GM19372 (cell line): ENCODE measurements around the gene MESP2.
"Not testable (repeated sequence)": the region's sequence is repeated elsewhere in the genome, so short reads cannot be mapped to it uniquely, and the experiment has no call there.

ENCODE experiments used
- ATAC-seq: cut with Tn5 transposase; IDR thresholded peaks from one replicate; pipeline ENCODE4 v1.9.1; 2021; ENCODE audit warnings: mild to moderate bottlenecking, low read depth, moderate library complexity; ENCODE audit not compliant: unreplicated experiment

MESP2 gene

DNA sequence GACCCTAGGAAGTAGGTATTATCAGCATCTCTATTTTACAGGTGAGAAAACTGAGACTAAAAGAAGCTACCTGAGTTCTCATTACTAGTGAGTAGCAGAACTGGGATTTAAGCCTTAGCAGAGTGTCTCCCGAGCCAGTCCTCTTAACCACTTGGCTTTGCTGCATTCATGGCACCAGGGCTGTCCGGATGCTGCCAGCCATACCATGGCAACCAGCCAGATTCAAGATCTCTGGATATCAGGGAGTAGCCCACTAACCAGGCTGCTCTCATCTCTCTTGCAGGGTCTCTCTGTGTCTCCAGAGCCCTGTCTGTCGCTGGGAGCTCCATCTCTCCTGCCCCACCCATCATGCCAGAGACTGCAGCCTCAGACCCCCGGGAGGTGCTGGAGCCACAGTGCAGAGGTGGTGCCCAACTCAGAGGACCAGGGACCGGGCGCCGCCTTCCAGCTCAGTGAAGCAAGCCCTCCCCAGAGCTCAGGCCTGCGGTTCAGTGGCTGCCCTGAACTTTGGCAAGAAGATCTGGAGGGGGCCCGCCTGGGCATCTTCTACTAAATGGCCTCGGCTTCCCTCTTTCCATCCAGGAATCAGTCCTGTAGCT, 1.7 kb downstream of the MESP2 start:
- ATAC-seq = no peak

DNA sequence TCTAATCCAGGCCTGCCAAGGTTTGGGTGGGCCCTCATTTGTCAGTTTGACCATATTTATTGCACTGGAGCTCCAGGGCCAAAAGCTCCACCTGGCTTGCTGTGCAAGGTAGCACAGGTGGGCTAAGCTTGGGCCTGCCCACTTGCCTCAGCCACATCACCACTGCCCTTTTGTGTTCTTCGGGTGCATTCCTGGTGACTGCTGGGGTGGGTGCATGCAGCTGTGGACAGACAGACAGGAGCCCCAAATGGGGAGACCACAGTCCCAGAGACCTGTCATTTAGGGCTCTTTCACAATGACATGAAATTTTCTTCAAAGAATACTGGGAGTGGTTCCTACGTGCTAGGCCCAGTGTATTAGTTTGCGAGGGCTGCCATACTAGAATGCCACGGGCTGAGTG, 2.7 kb downstream of the MESP2 start:
- no peak for ATAC-seq

DNA sequence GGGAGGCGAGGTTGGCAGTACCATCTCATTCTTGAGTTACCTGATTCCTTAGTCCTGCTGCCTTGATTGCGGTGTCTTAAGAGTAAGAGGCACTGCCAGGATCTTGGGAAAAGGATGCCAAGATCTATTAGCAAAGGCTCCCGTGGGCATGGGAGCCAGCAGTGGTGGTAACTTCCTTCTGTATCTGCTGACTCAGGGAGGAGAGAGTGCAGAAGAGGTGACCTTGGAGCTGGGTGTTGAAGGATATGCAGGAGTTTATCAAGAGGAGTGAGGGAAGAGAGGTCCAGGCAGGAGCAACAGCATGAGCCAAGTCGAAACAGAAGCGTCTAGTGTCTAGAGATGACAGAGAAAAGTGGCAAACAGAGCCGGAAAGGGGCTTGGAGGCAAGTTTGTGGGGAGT, 4.5 kb downstream of the MESP2 start:
- ATAC-seq = no peak

DNA sequence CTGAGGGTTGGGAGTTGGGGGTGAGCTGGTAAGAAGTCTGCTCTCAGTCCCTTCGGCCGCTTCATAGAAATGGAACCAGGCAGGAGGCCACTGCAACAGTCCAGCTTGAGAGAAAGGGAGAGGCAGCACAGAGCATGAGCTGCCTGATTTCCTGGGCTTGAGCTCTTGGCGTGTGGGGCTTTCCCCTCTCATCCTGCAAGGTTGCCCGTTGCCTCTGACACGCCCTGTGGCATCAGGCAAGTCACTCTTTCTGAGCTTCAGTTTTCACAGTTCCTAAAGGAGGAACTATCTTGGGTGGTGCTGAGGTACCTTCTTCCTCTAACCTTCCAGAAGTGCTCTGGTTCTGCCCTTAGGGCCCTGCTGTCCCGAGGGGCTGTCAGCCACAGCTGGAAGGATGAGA, 4.9 kb downstream of the MESP2 start:
- ATAC-seq = no peak

DNA sequence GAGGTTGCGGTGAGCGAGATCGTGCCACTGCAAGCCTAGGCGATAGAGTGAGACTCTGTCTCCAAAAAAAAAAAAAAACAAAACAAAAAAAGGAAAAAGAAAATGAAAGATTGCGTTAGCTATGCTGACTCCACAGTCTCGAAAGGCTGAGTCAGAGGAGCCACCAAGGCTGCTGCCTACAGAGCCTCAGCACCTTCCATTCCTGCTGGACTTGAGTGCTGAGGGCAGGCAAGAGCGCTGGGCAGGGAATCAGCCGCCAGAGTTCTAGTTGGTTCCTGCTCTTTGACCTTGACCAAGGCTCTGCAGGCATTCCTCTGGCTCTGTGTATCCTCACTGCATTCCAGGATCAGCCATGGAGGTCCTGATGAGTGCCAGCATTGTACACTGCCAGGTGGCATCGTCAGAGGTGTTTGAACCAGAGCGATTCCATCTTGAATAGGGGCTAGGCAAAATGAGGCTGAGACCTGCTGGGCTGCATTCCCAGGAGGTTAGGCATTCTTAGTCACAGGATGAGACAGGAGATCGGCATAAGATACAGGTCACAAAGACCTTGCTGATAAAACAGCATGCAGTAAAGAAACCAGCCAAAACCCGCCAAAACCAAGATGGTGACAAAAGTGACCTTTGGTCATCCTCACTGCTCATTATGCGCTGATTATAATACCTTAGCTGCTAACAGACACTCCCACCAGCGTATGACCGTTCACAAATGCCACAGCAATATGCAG, 5.9 kb downstream of the MESP2 start:
- ATAC-seq = no peak

DNA sequence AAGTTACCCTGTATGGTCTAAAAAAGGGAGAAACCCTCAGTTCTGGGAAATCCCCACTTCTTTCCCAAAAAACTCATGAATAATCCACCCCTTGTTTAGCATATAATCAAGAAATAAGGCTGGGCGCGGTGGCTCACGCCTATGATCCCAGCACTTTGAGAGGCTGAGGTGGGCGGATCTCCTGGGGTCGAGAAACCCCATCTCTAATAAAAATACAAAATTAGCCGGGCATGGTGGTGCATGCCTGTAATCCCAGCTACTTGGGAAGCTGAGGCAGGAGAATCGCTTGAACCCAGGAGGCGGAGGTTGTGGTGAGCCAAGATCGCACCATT, 6.5 kb downstream of the MESP2 start:
- not testable (repeated sequence) for ATAC-seq

DNA sequence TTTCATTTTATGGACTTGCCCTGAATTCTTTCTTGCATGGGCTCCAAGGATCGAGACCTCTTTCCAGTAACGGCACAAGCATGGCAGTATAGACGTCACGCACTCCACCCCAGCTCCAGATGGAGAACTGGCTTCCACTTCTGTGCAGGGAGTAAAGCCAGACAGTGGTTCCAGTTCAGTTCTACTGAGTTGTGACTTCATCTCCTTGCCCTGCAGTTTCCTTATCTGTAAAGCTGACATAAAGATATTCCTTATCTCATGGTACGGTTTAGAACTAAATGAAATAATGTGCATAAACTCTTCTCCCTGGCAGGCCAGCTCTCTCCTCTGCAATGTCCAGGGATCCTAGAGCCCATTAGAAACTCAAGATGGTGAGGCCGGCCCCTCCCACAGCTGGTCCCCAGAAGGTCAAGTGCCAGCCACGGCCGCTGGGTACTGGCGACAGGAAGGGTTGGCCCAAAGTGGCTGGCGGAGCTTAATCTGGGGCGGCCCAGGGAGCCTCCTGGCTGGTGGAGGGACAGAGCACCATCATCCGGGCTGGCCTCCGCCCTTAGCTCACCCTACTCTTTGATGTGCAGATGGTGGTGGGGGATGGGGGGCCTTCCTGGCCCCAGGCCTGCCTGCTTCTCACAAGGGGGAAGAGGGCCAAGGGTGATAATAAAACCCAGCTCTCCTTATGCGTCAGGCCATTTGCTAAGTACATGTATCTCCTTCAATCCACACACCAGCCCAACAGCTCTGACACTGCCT, 7.2 kb downstream of the MESP2 start:
- ATAC-seq = no peak

DNA sequence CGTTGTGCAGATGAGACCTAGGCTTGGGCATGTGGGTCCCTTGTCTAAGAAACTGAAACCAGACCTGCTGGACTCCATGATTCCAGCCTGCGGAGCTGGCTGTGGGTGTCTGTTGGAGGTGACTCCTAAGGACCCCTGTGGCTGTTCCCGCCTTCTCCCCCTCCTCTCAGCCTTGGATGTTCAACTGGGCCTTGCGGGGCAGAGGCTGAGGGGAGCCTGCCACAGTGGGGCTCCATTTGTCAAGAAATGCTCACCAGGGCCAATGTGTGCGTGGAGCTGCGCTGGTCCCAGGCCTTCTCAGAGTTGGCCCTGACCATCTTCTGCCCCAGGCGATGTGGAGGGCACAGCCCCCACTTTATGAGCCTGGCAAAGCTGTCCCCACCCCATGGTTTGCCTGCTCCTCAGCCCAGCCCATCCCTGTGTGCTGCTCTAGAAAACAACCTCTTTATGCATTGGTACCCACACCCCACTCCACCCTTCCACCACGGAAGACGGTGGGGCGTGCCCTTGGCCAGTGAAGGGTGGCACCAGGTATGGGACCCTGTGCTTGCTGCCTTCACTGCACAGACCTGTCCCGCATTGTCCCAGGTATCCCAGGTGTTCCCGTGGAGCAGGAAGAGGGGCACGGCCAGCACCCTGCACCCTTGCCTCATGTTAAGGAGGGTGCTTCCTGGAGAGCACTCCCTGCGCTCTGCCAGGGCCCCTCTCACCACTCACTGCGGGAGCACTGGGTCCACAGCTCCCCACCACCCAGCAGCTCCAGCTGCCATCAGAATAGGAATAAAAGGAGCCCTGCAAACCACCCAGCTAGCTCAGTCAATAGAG, 7.9 kb downstream of the MESP2 start:
- no peak for ATAC-seq

DNA sequence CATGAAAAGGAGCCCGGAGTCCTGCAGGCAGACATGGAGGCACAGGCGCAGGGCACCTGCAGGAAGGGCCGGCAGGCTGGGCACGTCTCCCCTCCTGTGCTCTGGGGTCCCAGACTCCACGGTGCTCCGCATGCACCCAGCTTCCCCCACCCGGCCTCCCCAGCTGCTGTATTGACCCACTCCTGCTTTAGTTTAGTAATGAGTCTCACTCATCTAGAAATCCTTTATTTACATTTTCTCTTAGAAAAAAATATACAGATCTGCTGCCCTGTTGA, 8.5 kb downstream of the MESP2 start:
- no peak for ATAC-seq

DNA sequence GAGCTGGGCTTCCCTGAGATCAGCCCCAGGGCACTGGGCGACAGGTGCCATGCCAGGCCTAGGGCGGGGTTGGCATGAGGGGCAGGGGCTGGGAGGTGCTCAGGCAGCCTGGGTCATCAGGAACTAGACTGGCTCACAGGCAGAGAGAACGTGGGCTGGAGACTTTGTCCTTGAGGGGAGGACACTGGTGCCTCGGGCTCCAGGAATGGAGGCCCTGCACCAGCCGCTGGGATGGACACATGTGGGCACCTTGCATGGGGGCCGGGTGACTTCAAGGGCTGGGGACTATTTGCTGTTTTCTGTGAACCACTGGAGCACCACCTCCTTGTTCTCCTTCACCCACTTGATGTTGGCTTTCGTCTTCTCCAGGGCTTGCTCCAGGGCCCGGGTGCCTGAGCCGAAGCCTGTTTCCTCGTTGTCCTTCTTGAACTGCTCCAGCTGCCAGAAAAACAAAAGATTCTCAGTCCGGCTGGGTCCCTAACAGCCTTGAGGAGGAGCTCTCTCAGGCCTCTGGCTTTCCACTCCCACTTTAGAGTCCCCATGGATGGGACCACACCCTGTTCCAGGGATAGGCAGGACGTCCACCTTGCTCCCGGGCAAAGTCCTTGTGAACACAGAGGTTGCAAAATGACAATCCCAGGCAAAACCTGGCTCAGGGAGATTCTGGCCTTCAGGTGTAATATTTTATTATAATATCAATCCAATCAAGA, 9.1 kb downstream of the MESP2 start:
- no peak for ATAC-seq

DNA sequence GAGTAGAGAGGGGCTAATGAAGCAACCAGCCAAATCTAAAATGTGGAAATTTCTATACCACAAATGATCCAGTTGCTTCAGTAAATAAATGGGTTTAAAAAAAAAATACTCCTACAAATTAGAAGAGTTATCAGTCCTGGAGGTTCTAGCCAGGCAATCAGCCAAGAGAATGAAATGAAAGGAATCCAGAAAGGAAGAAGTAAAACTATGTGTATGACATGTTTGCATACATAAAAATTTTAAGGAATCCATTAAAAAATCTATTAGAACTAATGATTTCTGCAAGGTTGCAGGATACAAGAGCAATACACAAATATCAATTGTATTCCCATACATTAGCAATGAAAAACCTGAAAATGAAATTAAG, 9.6 kb downstream of the MESP2 start:
- ATAC-seq = no peak

DNA sequence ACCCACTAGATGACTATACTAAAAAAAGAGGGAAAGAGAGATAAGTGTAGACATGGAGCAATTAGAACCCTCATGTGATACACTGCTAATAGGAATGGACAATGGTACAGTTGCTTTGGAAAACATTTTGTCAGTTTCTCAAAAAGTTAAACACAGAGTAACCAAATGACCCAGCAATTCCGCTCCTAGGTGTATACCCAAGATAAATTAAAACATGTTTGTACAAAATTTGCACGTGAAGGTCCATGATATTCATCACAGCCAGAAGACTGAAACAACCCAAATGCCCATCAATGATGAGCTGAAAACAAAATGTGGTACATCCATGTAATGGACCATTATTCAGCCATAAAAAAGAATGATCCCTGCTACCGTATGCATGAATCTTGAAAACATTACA, 11.8 kb downstream of the MESP2 start:
- ATAC-seq = no peak

DNA sequence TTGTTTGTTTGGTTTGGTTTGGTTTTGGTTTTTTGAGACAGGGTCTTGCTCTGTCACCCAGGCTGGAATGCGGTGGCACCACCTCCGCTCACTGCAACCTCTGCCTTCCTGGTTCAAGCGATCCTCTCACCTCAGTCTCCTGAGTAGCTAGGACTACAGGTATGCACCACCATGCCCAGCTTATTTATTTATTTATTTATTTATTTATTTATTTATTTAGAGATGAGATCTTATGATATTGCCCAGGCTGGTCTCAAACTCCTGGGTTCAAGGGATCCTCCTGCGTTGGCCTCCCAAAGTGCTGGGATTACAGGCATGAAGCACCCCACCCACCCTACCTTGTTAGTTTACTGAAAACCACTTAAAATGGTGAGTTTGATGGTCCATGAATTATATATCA, 12.5 kb downstream of the MESP2 start:
- ATAC-seq = not testable (repeated sequence)

DNA sequence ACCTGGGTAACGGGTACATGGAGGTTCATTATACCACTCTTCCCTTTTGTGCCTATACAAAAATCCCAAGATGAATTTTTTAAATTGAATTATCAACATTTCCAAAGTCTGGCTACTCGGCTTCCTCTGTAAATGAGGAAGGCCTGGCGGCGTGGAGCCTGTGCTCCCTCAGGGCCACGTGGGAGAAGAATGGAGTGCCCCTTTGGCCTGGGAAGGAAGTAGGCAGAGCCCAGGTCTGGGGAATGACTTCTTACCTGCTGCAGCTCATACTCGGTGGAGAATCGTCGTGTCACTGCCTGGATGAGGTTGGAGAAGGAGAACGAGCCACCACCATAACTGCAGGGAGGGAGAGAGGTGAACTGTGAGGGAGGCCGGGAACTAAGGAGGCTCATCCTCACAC, 14.1 kb downstream of the MESP2 start:
- ATAC-seq = no peak

DNA sequence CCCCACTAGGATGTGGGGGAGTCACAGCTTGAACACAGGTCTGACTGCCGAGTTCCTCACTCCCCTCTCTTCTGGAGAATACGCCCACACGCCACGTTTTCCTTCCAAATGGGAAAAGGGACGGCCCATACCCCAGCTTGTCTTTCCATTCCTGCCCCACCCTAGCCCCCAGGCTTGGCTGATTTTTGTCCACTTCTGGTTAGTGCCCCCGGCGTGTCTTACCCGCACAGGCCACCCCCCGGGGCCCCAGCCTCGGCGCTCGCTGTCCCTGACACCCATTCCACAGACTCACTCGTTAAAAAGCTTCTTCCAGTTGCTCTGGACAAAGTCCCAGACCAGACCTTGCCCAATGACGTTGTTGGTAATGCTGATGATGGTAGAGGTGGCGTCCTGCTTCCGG, 14.5 kb downstream of the MESP2 start:
- no peak for ATAC-seq

DNA sequence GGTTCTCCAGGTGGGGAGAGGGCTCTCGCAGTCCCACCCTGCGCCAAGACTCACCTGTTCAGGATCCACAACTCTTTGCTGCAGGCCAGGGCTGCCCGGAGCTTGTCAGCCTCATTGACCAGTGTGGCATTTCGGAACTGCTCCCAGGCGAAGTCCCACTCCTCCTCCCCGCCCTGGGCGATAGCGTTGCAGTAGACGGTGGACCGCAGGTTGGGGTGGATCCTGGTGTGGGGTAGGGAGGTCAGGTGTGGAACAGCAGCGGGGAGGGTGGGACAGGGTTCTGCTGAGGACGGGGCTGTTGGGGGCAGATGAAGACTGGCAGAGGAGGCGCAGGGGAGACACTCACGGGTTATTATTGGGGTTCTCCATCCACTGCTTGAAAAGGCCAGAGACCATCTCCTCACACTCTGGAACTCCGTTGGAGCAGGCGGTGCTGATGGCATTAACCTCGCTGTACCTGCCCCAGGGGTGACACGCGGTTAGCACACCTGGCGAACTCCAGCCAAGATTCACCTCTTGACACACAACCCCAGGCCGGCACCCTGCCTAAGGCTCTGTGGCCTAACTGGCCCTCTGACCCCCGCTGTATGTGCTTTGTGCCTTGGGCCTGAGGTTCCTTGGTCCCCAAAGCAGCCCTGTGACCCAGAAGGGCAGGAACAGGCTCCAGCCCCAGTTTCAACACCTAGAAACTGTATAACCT, 16.1 kb downstream of the MESP2 start:
- no peak for ATAC-seq

DNA sequence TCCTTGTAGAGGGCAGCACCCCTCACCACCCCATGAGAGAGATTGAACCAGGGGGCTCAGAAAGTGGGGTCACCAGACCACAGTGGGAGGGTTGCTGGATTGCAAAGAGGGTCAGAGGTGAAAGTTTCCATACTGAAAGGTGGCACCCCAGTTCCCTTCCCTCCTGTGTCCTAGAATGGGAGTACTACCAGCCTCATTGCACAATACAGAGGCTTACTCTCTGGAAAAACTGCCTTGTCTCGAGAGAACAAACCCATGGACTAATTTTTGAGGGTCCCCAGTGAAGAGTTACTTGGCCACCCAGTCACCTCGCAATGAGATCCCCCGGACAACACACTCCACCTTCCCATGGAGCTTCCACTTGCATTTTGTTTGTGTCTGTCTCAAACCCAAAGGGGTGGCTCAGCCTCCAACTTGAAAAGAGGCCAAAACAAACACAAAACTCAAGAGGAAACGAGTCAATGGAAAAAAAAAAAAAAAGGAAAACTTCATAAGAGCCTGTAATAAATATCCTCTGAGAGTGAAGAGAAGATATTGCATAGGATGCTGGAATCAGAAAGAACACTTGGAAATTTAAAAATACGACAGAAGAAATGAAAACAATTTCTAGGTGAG, 18.6 kb downstream of the MESP2 start:
- ATAC-seq = no peak

DNA sequence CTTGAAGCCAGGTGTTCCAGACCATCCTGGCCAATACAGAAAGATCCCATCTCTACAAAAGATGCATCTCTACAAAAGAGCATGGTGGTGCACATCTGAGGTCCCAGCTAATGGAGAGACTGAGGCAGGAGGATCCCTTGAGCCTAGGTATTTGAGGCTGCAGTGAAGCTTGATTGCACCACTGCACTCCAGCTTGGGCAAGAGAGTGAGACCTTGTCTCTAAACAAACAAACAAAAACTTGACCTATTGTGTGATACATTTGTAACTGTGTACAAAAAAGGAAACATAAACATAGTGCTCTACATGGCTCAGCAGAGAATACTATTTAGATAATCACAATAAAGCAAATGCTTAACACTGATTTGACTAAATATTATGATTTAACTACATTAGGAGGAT, 19.9 kb downstream of the MESP2 start:
- no peak for ATAC-seq

DNA sequence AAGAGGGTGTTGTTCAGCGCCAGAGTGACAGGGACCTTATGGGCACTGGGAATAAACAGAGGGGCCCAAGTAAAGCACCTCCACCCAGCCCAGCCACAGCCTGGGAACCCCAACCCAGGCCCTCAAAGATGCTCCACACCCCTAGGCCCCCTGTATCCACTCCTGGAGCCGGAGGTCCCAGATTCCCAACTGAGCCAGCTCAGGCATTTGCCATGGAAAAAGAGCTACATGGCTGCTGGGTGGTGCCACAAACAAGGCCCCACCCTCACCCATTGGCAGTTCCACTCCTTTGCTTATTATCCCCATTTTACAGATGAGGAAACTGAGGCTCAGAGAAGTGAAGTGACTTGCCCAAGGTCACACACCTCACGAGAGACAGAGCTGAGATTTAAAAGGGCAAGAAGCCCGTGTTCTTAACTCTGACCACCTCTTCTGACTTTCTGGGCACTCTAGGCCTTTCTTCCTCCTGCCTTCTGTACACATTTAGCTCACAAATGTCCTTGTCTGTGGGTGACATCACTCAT, 21.6 kb downstream of the MESP2 start:
- no peak for ATAC-seq
